GM23338 (cell line): ENCODE measurements around the gene COL24A1. TPM values are rescaled to one million over a fixed set of nuclear protein-coding genes. Genes with fewer than 3 reads are reported as not detected.

Experiments used
- ATAC-seq: fragments of 200-7000 bp; cut with Tn5 transposase; 3 replicates; pipeline ENCODE4 v1.9.1; 2020
- DNase-seq: peaks from one replicate; pipeline ENCODE4 v3.0.0-alpha.2; 2015; ENCODE audit warnings: low spot score
- H2AFZ ChIP-seq: fragments of 200-600 bp; sonication (generic); 2 replicates; pipeline ENCODE4 v1.8.0; 2016; ENCODE audit warnings: antibody characterized with exemption, mild to moderate bottlenecking, moderate library complexity
- H3F3A ChIP-seq: fragments of 200-600 bp; sonication (generic); replicated peaks from 2 replicates; pipeline ENCODE4 v1.8.0; 2017; ENCODE audit warnings: antibody characterized with exemption, mixed run types, low read depth
- H3K27ac ChIP-seq: fragments of 200-600 bp; sonication (generic); 2 replicates; pipeline ENCODE4 v1.6.1; 2016; ENCODE audit warnings: low read depth
- H3K27me3 ChIP-seq: fragments of 200-600 bp; sonication (generic); 2 replicates; pipeline ENCODE4 v1.8.0; 2016; ENCODE audit warnings: mild to moderate bottlenecking, mixed run types, moderate library complexity; ENCODE audit not compliant: insufficient read depth
- H3K36me3 ChIP-seq: fragments of 200-600 bp; sonication (generic); 2 replicates; pipeline ENCODE4 v1.8.0; 2016; ENCODE audit warnings: mild to moderate bottlenecking; ENCODE audit not compliant: insufficient read depth
- H3K4me1 ChIP-seq: fragments of 200-600 bp; sonication (generic); 2 replicates; pipeline ENCODE4 v1.8.0; 2016; ENCODE audit warnings: mild to moderate bottlenecking, moderate library complexity; ENCODE audit not compliant: insufficient read depth
- H3K4me2 ChIP-seq: fragments of 200-600 bp; sonication (generic); 2 replicates; pipeline ENCODE4 v1.7.1; 2017; ENCODE audit warnings: mixed run types
- H3K4me3 ChIP-seq: fragments of 200-600 bp; sonication (generic); 2 replicates; pipeline ENCODE4 v1.6.1; 2016; ENCODE audit warnings: mixed run types
- H3K79me2 ChIP-seq: fragments of 200-600 bp; sonication (generic); replicated peaks from 2 replicates; pipeline ENCODE4 v1.8.0; 2017; ENCODE audit warnings: mild to moderate bottlenecking; ENCODE audit not compliant: insufficient read depth
- H3K9me2 ChIP-seq: fragments of 200-600 bp; sonication (generic); 2 replicates; pipeline ENCODE4 v1.8.0; 2017; ENCODE audit not compliant: insufficient read depth
- H4K20me1 ChIP-seq: fragments of 200-600 bp; sonication (generic); replicated peaks from 2 replicates; pipeline ENCODE4 v1.8.0; 2017; ENCODE audit warnings: mild to moderate bottlenecking; ENCODE audit not compliant: insufficient read depth
- H3K27ac Mint-ChIP-seq: 2 replicates; pipeline ENCODE4 v1.8.0; 2020; ENCODE audit warnings: inconsistent platforms, mild to moderate bottlenecking, moderate library complexity, mixed read lengths
- H3K27me3 Mint-ChIP-seq: 3 replicates; pipeline ENCODE4 v1.8.0; 2022; ENCODE audit warnings: low read depth, mild to moderate bottlenecking, moderate library complexity, mixed read lengths, inconsistent platforms; ENCODE audit not compliant: insufficient read depth, poor library complexity
- H3K36me3 Mint-ChIP-seq: 3 replicates; pipeline ENCODE4 v1.8.0; 2021; ENCODE audit warnings: low read depth, mild to moderate bottlenecking, inconsistent platforms, moderate library complexity, mixed read lengths
- H3K4me1 Mint-ChIP-seq: 3 replicates; pipeline ENCODE4 v1.8.0; 2020; ENCODE audit warnings: mild to moderate bottlenecking, inconsistent platforms, mixed read lengths
- H3K4me3 Mint-ChIP-seq: 3 replicates; pipeline ENCODE4 v1.8.0; 2021; ENCODE audit warnings: moderate library complexity, mild to moderate bottlenecking, inconsistent platforms, mixed read lengths
- H3K9me3 Mint-ChIP-seq: 3 replicates; pipeline ENCODE4 v1.8.0; 2020; ENCODE audit warnings: moderate library complexity, mild to moderate bottlenecking, inconsistent platforms, mixed read lengths
- CREB1 ChIP-seq: fragments of 250-450 bp; sonication (Bioruptor Pico); IDR thresholded peaks from 2 replicates; pipeline ENCODE4 v1.5.0; 2020; ENCODE audit warnings: low read depth, mild to moderate bottlenecking, moderate library complexity
- ETS1 ChIP-seq: IDR thresholded peaks from 2 replicates; pipeline ENCODE4 v1.6.1; 2016; ENCODE audit warnings: antibody characterized with exemption
- EZH2 ChIP-seq: fragments of 200-600 bp; sonication (generic); IDR thresholded peaks from one replicate; pipeline ENCODE4 v1.8.0; 2017; ENCODE audit warnings: antibody characterized with exemption, mild to moderate bottlenecking, low read depth; ENCODE audit not compliant: unreplicated experiment
- EZH2phosphoT487 ChIP-seq: fragments of 200-600 bp; sonication (generic); IDR thresholded peaks from one replicate; pipeline ENCODE4 v1.8.1; 2018; ENCODE audit warnings: antibody characterized with exemption; ENCODE audit not compliant: unreplicated experiment
- REST ChIP-seq: IDR thresholded peaks from one replicate; pipeline ENCODE4 v1.6.1; 2018; ENCODE audit warnings: antibody characterized with exemption; ENCODE audit not compliant: unreplicated experiment
- ZNF114 ChIP-seq: fragments of 250-450 bp; sonication (Bioruptor Pico); IDR thresholded peaks from 2 replicates; pipeline ENCODE4 v1.5.0; 2020; ENCODE audit warnings: mild to moderate bottlenecking, moderate library complexity
- ZNF331 ChIP-seq: fragments of 250-450 bp; sonication (Bioruptor Pico); IDR thresholded peaks from 2 replicates; pipeline ENCODE4 v1.5.0; 2020; ENCODE audit warnings: low read depth, mild to moderate bottlenecking, moderate library complexity
- polyA plus RNA-seq: library from polyadenylated mRNA; unstranded; fragments of >200 nt; fragmentation: Nextera tagmentation; extraction: Ambion mirVana; gene quantifications from 2 replicates; pipeline ENCODE4 v1.2.1, GENCODE V29; 2016
- total RNA-seq: library from RNA; depleted of rRNA; stranded (reverse); fragments of >200 nt; shearing (Covaris generic); gene quantifications from 2 replicates; pipeline ENCODE4 v1.2.3, GENCODE V29; 2014

COL24A1 gene
- total and polyA plus RNA-seq, 2 experiments from 2014 or later, result 1.2 to 2.1 TPM

GRCh38 chr1:86192417-86192816 lies 35.8 kb upstream of the COL24A1 start:
- no peaks in the 10 kb centered on the region for H3F3A ChIP-seq
- H3K4me2 ChIP-seq, result no peak overlapping the region
- Mint-ChIP-seq H3K36me3 (no peaks in the 10 kb centered on the region), H3K27ac (peak overlapping the region; percentile 44), H3K9me3 (no peaks in the 10 kb centered on the region), H3K4me3 (no peak overlapping the region), H3K27me3 (peaks cover 2% of the 10 kb centered on the region), H3K4me1 (peaks cover 30% of the 10 kb centered on the region)
- TF ChIP-seq CREB1 (CRISPR knock-in tag) (no peak), ZNF331 (CRISPR knock-in tag) (no peak), REST (no peak), EZH2phosphoT487 (no peak), ZNF114 (CRISPR knock-in tag) (no peak), EZH2 (no peak), ETS1 (no peak)
- H3K4me3 ChIP-seq, result no peak overlapping the region
- H3K4me1 ChIP-seq, result peaks cover 22% of the 10 kb centered on the region
- no peaks in the 10 kb centered on the region for H3K79me2 ChIP-seq
- peak overlapping the region; percentile 86 for H2AFZ ChIP-seq
- no peaks in the 10 kb centered on the region for H3K36me3 ChIP-seq
- no peaks in the 10 kb centered on the region for H3K9me2 ChIP-seq
- DNase-seq (no peak), ATAC-seq (no peak)
- no peaks in the 10 kb centered on the region for H3K27me3 ChIP-seq
- H4K20me1 ChIP-seq, result no peaks in the 10 kb centered on the region
- H3K27ac ChIP-seq, result no peak overlapping the region

GRCh38 chr1:86191958-86192357 lies 35.4 kb upstream of the COL24A1 start:
- H3K4me1 Mint-ChIP-seq, result peaks cover 30% of the 10 kb centered on the region
- Histone ChIP-seq H3K9me2 (no peaks in the 10 kb centered on the region), H3K4me2 (no peak overlapping the region), H3K4me1 (peaks cover 22% of the 10 kb centered on the region), H3K36me3 (no peaks in the 10 kb centered on the region), H3K79me2 (no peaks in the 10 kb centered on the region), H3K27me3 (no peaks in the 10 kb centered on the region), H3F3A (no peaks in the 10 kb centered on the region), H3K4me3 (no peak overlapping the region), H2AFZ (peak overlapping the region; percentile 86), H3K27ac (no peak overlapping the region), H4K20me1 (no peaks in the 10 kb centered on the region)
- no peak overlapping the region for H3K4me3 Mint-ChIP-seq
- H3K36me3 Mint-ChIP-seq, result no peaks in the 10 kb centered on the region
- peaks cover 2% of the 10 kb centered on the region for H3K27me3 Mint-ChIP-seq
- peak; percentile 93 for ATAC-seq
- H3K27ac Mint-ChIP-seq, result peak overlapping the region; percentile 44
- DNase-seq, result peak; percentile 66
- no peaks in the 10 kb centered on the region for H3K9me3 Mint-ChIP-seq
- no peak for TF ChIP-seq REST
